HEK293 (cell line): ENCODE data around the gene TRAPPC4.

ENCODE experiments used
- GLI2 ChIP-seq: fragments of 450-650 bp; formaldehyde crosslinking; IDR thresholded peaks from 2 replicates; pipeline ENCODE4; 2017; ENCODE audit warnings: missing biosample characterization, missing genetic modification characterization, low read depth, borderline replicate concordance
- GLI4 ChIP-seq: fragments of 450-650 bp; formaldehyde crosslinking; IDR thresholded peaks from 2 replicates; pipeline ENCODE4 v1.5.1; 2016; ENCODE audit warnings: missing biosample characterization, missing genetic modification characterization
- GLIS2 ChIP-seq: fragments of 450-650 bp; formaldehyde crosslinking; IDR thresholded peaks from 2 replicates; pipeline ENCODE4 v1.5.1; 2016; ENCODE audit warnings: missing biosample characterization, missing genetic modification characterization
- HOXA7 ChIP-seq: sonication (generic); formaldehyde crosslinking; IDR thresholded peaks from 2 replicates; pipeline ENCODE4 v1.8.1; 2022; ENCODE audit warnings: missing genetic modification reagents, borderline replicate concordance
- HOXC10 ChIP-seq: sonication (generic); formaldehyde crosslinking; IDR thresholded peaks from 2 replicates; pipeline ENCODE4 v1.8.1; 2023; ENCODE audit warnings: mild to moderate bottlenecking, missing genetic modification reagents
- HOXD13 ChIP-seq: sonication (generic); formaldehyde crosslinking; IDR thresholded peaks from 2 replicates; pipeline ENCODE4 v1.8.0; 2022; ENCODE audit warnings: missing genetic modification reagents, borderline replicate concordance
- RBAK ChIP-seq: fragments of 450-650 bp; formaldehyde crosslinking; IDR thresholded peaks from 2 replicates; pipeline ENCODE4 v1.5.1; 2016; ENCODE audit warnings: missing biosample characterization, missing genetic modification characterization
- SCRT2 ChIP-seq: fragments of 450-650 bp; formaldehyde crosslinking; IDR thresholded peaks from 2 replicates; pipeline ENCODE4 v1.5.1; 2016; ENCODE audit warnings: missing biosample characterization, missing genetic modification characterization
- SP3 ChIP-seq: fragments of 450-650 bp; formaldehyde crosslinking; IDR thresholded peaks from 2 replicates; pipeline ENCODE4 v1.5.1; 2016; ENCODE audit warnings: missing biosample characterization, missing genetic modification characterization
- ZFP3 ChIP-seq: fragments of 450-650 bp; formaldehyde crosslinking; IDR thresholded peaks from 2 replicates; pipeline ENCODE4 v1.5.1; 2016; ENCODE audit warnings: low read depth, missing biosample characterization, missing genetic modification characterization
- ZNF10 ChIP-seq: fragments of 450-650 bp; formaldehyde crosslinking; IDR thresholded peaks from 2 replicates; pipeline ENCODE4 v1.5.1; 2017; ENCODE audit warnings: missing biosample characterization, missing genetic modification characterization
- ZNF114 ChIP-seq: fragments of 450-650 bp; formaldehyde crosslinking; IDR thresholded peaks from 2 replicates; pipeline ENCODE4 v1.5.0; 2017; ENCODE audit warnings: missing biosample characterization, missing genetic modification characterization
- ZNF169 ChIP-seq: fragments of 450-650 bp; formaldehyde crosslinking; IDR thresholded peaks from 2 replicates; pipeline ENCODE4 v1.5.1; 2016; ENCODE audit warnings: missing biosample characterization, missing genetic modification characterization
- ZNF202 ChIP-seq: fragments of 450-650 bp; formaldehyde crosslinking; IDR thresholded peaks from 2 replicates; pipeline ENCODE4 v1.5.1; 2016; ENCODE audit warnings: missing biosample characterization, missing genetic modification characterization, borderline replicate concordance
- ZNF211 ChIP-seq: fragments of 450-650 bp; formaldehyde crosslinking; IDR thresholded peaks from 2 replicates; pipeline ENCODE4 v1.5.1; 2016; ENCODE audit warnings: low read depth, missing biosample characterization, missing genetic modification characterization
- ZNF221 ChIP-seq: fragments of 450-650 bp; formaldehyde crosslinking; IDR thresholded peaks from 2 replicates; pipeline ENCODE4 v1.5.1; 2017; ENCODE audit warnings: missing biosample characterization, missing genetic modification characterization, borderline replicate concordance
- ZNF239 ChIP-seq: fragments of 450-650 bp; formaldehyde crosslinking; IDR thresholded peaks from 2 replicates; pipeline ENCODE4 v1.5.1; 2016; ENCODE audit warnings: missing biosample characterization, missing genetic modification characterization
- ZNF266 ChIP-seq: fragments of 450-650 bp; formaldehyde crosslinking; IDR thresholded peaks from 2 replicates; pipeline ENCODE4 v1.5.1; 2016; ENCODE audit warnings: missing biosample characterization, missing genetic modification characterization, low read depth
- ZNF341 ChIP-seq: fragments of 450-650 bp; formaldehyde crosslinking; IDR thresholded peaks from 2 replicates; pipeline ENCODE4; 2016; ENCODE audit warnings: low read depth, missing biosample characterization, missing genetic modification characterization
- ZNF350 ChIP-seq: fragments of 450-650 bp; formaldehyde crosslinking; IDR thresholded peaks from 2 replicates; pipeline ENCODE4 v1.5.0; 2017; ENCODE audit warnings: missing biosample characterization, mild to moderate bottlenecking, missing genetic modification characterization
- ZNF391 ChIP-seq: fragments of 450-650 bp; formaldehyde crosslinking; IDR thresholded peaks from 2 replicates; pipeline ENCODE4 v1.5.1; 2016; ENCODE audit warnings: low read depth, missing biosample characterization, missing genetic modification characterization, borderline replicate concordance
- ZNF398 ChIP-seq: fragments of 450-650 bp; formaldehyde crosslinking; IDR thresholded peaks from 2 replicates; pipeline ENCODE4 v1.5.1; 2017; ENCODE audit warnings: missing biosample characterization, missing genetic modification characterization
- ZNF473 ChIP-seq: fragments of 450-650 bp; formaldehyde crosslinking; IDR thresholded peaks from 2 replicates; pipeline ENCODE4 v1.5.1; 2017; ENCODE audit warnings: missing biosample characterization, missing genetic modification characterization
- ZNF529 ChIP-seq: fragments of 450-650 bp; formaldehyde crosslinking; IDR thresholded peaks from 2 replicates; pipeline ENCODE4 v1.5.1; 2017; ENCODE audit warnings: missing genetic modification characterization, missing biosample characterization; ENCODE audit not compliant: insufficient replicate concordance
- ZNF580 ChIP-seq: fragments of 450-650 bp; formaldehyde crosslinking; IDR thresholded peaks from 2 replicates; pipeline ENCODE4 v1.5.1; 2016; ENCODE audit warnings: missing biosample characterization, missing genetic modification characterization
- ZNF629 ChIP-seq: fragments of 450-650 bp; formaldehyde crosslinking; IDR thresholded peaks from 2 replicates; pipeline ENCODE4 v1.5.1; 2017; ENCODE audit warnings: missing biosample characterization, missing genetic modification characterization
- ZNF660 ChIP-seq: fragments of 450-650 bp; IDR thresholded peaks from 2 replicates; pipeline ENCODE4 v1.5.1; 2018; ENCODE audit warnings: missing biosample characterization, mild to moderate bottlenecking, missing genetic modification characterization
- ZNF707 ChIP-seq: fragments of 450-650 bp; formaldehyde crosslinking; IDR thresholded peaks from 2 replicates; pipeline ENCODE4 v1.5.1; 2016; ENCODE audit warnings: missing biosample characterization, missing genetic modification characterization
- ZNF785 ChIP-seq: fragments of 450-650 bp; formaldehyde crosslinking; IDR thresholded peaks from 2 replicates; pipeline ENCODE4 v1.5.1; 2016; ENCODE audit warnings: missing biosample characterization, missing genetic modification characterization
- ZNF830 ChIP-seq: fragments of 450-650 bp; IDR thresholded peaks from 2 replicates; pipeline ENCODE4 v1.5.0; 2018; ENCODE audit warnings: missing biosample characterization, missing genetic modification characterization, low read depth, mild to moderate bottlenecking, moderate library complexity
- ZNF837 ChIP-seq: fragments of 450-650 bp; formaldehyde crosslinking; IDR thresholded peaks from 2 replicates; pipeline ENCODE4 v1.5.1; 2016; ENCODE audit warnings: missing biosample characterization, missing genetic modification characterization
- ZSCAN5A ChIP-seq: fragments of 450-650 bp; formaldehyde crosslinking; IDR thresholded peaks from 2 replicates; pipeline ENCODE4 v1.5.1; 2016; ENCODE audit warnings: missing biosample characterization, missing genetic modification characterization
- TF ChIP-seq, protein P1 (sequence below): fragments of 450-650 bp; formaldehyde crosslinking; IDR thresholded peaks from 2 replicates; pipeline ENCODE4 v1.5.1; 2016; ENCODE audit warnings: missing biosample characterization, missing genetic modification characterization
- TF ChIP-seq, protein P2 (sequence below): fragments of 450-650 bp; formaldehyde crosslinking; IDR thresholded peaks from 2 replicates; pipeline ENCODE4 v1.5.1; 2017; ENCODE audit warnings: missing biosample characterization, missing genetic modification characterization

TRAPPC4 gene

DNA sequence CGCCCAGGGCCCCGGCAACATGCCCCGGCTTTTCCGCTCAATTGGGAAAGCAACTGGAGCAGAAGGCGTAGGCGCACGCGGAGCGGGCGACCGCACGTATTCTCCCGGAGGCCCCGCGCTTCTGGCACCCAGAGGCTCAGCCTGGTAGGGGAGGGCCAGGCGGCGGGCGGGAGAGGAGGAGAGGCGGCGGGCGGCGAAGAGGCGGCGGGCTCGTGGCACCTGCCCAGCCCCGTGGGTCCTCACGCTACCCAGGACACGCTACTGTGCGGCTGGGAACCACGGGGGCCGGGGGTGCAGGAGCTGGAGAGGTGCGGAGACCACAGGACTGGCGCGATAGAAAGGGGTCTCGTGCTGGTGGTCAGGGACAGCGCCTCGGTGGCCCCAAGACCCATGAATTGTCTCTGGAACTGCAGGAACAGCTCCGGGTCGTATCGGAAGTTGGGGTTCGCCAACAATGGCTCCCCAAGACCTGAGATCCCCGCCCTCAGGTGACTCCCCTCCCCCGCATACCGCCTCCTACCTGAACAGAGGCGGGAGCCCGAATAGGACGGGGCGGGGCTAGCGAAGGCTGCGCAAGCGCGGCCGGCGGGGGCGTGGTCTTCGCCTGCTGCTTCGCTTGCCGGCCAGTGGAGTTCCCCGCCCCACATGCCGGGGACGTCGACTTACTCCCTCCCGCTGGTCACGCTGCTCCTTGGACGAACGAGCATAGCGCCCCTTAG lies 11.9 kb downstream of the TRAPPC4 start, which contains the start of gene SLC37A4 (continued):
- TF ChIP-seq GLI4 (tag by site-specific recombination) (no peak; the same call in 1 of the 2 replicates), SP3 (tag by site-specific recombination) (peak; percentile 80), ZSCAN5A (tag by site-specific recombination) (no peak), ZNF202 (tag by site-specific recombination) (no peak), ZNF580 (tag by site-specific recombination) (no peak), ZNF341 (peak; percentile 43; the same call in 1 of the 2 replicates), RBAK (tag by site-specific recombination) (no peak), ZNF707 (tag by site-specific recombination) (no peak), ZNF398 (tag by site-specific recombination) (peak; percentile 55), GLIS2 (tag by site-specific recombination) (peak; percentile 78; the same call in 1 of the 2 replicates), ZNF211 (tag by site-specific recombination) (no peak), ZFP3 (no peak), HOXD13 (CRISPR knock-in tag) (no peak), HOXA7 (CRISPR knock-in tag) (no peak), ZNF350 (no peak), ZNF660 (tag by site-specific recombination) (0 out of 2 replicates have a peak, but pooled peaks have one; percentile 20), ZNF10 (no peak), ZNF629 (0 out of 2 replicates have a peak, but pooled peaks have one; percentile 10), GLI2 (no peak), SCRT2 (tag by site-specific recombination) (no peak), ZNF239 (tag by site-specific recombination) (no peak), ZNF830 (tag by site-specific recombination) (no peak), ZNF837 (no peak), ZNF266 (no peak), ZNF221 (tag by site-specific recombination) (no peak), ZNF169 (tag by site-specific recombination) (no peak), HOXC10 (CRISPR knock-in tag) (no peak), ZNF114 (tag by site-specific recombination) (no peak), ZNF391 (tag by site-specific recombination) (peak; percentile 54; the same call in 1 of the 2 replicates), ZNF785 (tag by site-specific recombination) (no peak), ZNF473 (tag by site-specific recombination) (no peak), ZNF529 (tag by site-specific recombination) (no peak)
- TF ChIP-seq, protein P1, sequence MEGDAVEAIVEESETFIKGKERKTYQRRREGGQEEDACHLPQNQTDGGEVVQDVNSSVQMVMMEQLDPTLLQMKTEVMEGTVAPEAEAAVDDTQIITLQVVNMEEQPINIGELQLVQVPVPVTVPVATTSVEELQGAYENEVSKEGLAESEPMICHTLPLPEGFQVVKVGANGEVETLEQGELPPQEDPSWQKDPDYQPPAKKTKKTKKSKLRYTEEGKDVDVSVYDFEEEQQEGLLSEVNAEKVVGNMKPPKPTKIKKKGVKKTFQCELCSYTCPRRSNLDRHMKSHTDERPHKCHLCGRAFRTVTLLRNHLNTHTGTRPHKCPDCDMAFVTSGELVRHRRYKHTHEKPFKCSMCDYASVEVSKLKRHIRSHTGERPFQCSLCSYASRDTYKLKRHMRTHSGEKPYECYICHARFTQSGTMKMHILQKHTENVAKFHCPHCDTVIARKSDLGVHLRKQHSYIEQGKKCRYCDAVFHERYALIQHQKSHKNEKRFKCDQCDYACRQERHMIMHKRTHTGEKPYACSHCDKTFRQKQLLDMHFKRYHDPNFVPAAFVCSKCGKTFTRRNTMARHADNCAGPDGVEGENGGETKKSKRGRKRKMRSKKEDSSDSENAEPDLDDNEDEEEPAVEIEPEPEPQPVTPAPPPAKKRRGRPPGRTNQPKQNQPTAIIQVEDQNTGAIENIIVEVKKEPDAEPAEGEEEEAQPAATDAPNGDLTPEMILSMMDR: peak; percentile 88
- TF ChIP-seq, protein P2, sequence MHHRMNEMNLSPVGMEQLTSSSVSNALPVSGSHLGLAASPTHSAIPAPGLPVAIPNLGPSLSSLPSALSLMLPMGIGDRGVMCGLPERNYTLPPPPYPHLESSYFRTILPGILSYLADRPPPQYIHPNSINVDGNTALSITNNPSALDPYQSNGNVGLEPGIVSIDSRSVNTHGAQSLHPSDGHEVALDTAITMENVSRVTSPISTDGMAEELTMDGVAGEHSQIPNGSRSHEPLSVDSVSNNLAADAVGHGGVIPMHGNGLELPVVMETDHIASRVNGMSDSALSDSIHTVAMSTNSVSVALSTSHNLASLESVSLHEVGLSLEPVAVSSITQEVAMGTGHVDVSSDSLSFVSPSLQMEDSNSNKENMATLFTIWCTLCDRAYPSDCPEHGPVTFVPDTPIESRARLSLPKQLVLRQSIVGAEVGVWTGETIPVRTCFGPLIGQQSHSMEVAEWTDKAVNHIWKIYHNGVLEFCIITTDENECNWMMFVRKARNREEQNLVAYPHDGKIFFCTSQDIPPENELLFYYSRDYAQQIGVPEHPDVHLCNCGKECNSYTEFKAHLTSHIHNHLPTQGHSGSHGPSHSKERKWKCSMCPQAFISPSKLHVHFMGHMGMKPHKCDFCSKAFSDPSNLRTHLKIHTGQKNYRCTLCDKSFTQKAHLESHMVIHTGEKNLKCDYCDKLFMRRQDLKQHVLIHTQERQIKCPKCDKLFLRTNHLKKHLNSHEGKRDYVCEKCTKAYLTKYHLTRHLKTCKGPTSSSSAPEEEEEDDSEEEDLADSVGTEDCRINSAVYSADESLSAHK (tag by site-specific recombination): no peak
